ENCODE results near the gene GYS2. TPM values are rescaled to one million over a fixed set of nuclear protein-coding genes. Genes with fewer than 3 reads are reported as not detected.

GYS2 gene
- total RNA-seq, 4 donors from 2014 or later, result 0.22 to 0.39 TPM; not detected in 2

DNA sequence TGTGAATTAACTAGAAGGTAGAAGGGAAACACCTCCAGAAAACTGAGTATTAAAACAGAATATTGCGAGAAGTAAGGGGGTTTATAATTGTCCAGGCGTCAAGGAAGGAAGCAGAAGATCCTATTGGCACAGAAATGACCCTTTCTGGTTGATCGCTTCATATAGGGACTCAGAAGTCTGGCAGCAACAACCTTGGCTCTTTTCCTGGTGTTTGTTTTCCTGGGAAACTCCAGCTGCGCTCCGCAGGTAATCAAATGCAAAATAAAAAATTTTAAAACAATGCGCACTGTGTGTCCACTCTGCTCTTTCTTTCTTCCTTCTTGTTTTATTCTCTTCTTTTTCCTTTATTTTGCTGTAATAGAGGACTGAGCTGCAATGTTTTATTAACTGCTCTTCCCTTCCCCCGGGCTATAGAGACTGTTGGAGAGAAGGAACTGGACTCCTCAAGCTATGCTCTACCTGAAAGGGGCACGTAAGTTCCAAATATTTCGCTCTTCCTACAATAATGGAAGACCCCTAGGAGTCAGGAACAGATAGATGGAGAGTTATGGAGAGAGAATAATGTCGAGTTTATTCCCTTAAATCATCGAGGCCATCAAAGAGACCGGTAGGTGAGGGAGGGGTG is 77.8 kb downstream of the GYS2 start:
- no peak overlapping the region for H3K27ac ChIP-seq
- H3K9me3 ChIP-seq, result no peaks in the 10 kb centered on the region
- peaks cover 0 to 16% of the 10 kb centered on the region in 2 donors for H3K27me3 ChIP-seq
- TF ChIP-seq, protein P1, sequence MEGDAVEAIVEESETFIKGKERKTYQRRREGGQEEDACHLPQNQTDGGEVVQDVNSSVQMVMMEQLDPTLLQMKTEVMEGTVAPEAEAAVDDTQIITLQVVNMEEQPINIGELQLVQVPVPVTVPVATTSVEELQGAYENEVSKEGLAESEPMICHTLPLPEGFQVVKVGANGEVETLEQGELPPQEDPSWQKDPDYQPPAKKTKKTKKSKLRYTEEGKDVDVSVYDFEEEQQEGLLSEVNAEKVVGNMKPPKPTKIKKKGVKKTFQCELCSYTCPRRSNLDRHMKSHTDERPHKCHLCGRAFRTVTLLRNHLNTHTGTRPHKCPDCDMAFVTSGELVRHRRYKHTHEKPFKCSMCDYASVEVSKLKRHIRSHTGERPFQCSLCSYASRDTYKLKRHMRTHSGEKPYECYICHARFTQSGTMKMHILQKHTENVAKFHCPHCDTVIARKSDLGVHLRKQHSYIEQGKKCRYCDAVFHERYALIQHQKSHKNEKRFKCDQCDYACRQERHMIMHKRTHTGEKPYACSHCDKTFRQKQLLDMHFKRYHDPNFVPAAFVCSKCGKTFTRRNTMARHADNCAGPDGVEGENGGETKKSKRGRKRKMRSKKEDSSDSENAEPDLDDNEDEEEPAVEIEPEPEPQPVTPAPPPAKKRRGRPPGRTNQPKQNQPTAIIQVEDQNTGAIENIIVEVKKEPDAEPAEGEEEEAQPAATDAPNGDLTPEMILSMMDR (IDR thresholded peaks at IDR 0.05), result no peak
- TF ChIP-seq POLR2A (IDR thresholded peaks at IDR 0.05) (no peak), EP300 (IDR thresholded peaks at IDR 0.05) (no peak)
- DNase-seq (ENCODE audit: low spot score in 2 of 2), result no peak
- H3K4me3 ChIP-seq, result peak overlapping the region in 2 of 4 donors; percentile 47 to 62
- H3K36me3 ChIP-seq, result no peaks in the 10 kb centered on the region
- WGBS, 2 donors, result 43 to 49% methylated on average over 12 of the region's 12 CpGs
- H3K4me1 ChIP-seq, result peaks cover 0 to 19% (median 2%) of the 10 kb centered on the region in 4 donors

DNA sequence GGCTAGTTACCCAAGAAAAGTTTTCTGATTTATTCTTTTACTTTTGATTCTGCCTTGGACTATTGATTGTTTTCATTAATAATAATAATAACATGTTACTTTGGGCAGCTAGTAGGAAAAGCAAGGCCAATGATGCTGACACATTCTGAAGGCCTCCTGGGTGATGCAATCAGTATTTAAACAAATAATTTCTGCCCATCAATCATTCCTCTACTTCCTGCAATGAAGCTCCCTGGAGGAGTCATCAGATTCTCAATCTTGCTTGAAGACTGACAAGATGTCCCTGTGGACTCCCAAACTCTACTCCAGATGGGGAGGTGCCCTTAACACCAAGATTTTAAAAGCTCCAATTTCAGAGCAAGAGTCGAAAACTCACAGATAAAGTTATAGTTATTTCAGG is 78.6 kb downstream of the GYS2 start, which contains the start of gene SPX:
Gene SPX (plus strand): TSS at position 244 of the 400 bp plus-strand sequence. CDS start 177 bp downstream, outside the sequence.
- TF ChIP-seq EP300 (IDR thresholded peaks at IDR 0.05) (no peak), POLR2A (IDR thresholded peaks at IDR 0.05) (no peak)
- TF ChIP-seq, protein P1 (IDR thresholded peaks at IDR 0.05), result no peak
- H3K4me3 ChIP-seq, result peak within 1 kb of the TSS in 2 of 4 donors; percentile 47 to 62
- no peak within 1 kb of the TSS for H3K27ac ChIP-seq
- no peaks in the 10 kb centered on the region for H3K36me3 ChIP-seq
- DNase-seq (ENCODE audit: low spot score in 2 of 2), result no peak
- peaks cover 0 to 16% of the 10 kb centered on the region in 2 donors for H3K27me3 ChIP-seq
- 97 to 98% methylated on average over 1 of the region's 1 CpG for WGBS, 2 donors
- no peaks in the 10 kb centered on the region for H3K9me3 ChIP-seq
- peaks cover 0 to 19% (median 2%) of the 10 kb centered on the region in 4 donors for H3K4me1 ChIP-seq

DNA sequence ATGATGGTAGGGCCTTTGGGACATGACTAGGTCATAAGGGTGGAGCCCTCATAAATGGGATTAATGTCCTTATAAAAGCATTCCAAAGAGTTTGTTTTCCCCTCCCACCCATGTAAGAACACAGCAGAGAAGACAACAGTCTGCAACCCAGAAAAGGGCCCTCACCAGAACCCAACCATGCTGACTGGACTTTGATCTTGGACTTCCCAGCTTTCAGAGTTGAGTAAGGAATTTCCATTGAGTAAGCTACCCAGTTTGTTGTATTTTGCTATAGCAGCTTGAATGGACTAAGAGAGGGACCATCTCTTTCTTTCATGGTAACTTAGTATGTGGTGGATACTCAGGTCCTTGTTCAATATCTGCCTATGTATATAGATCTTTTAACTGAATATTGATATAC is 81.5 kb downstream of the GYS2 start:
- peaks cover 0 to 11% of the 10 kb centered on the region in 2 donors for H3K27me3 ChIP-seq
- H3K4me3 ChIP-seq, result no peak overlapping the region
- TF ChIP-seq POLR2A (IDR thresholded peaks at IDR 0.05), result no peak
- TF ChIP-seq, protein P1 (IDR thresholded peaks at IDR 0.05), result no peak
- no peak for TF ChIP-seq EP300 (IDR thresholded peaks at IDR 0.05)
- H3K27ac ChIP-seq, result no peak overlapping the region
- no peak for DNase-seq (ENCODE audit: low spot score in 2 of 2)
- peaks cover 0 to 11% (median 0%) of the 10 kb centered on the region in 3 donors for H3K36me3 ChIP-seq
- H3K4me1 ChIP-seq, result peaks cover 0 to 15% (median 2%) of the 10 kb centered on the region in 4 donors
- H3K9me3 ChIP-seq, result no peaks in the 10 kb centered on the region

DNA sequence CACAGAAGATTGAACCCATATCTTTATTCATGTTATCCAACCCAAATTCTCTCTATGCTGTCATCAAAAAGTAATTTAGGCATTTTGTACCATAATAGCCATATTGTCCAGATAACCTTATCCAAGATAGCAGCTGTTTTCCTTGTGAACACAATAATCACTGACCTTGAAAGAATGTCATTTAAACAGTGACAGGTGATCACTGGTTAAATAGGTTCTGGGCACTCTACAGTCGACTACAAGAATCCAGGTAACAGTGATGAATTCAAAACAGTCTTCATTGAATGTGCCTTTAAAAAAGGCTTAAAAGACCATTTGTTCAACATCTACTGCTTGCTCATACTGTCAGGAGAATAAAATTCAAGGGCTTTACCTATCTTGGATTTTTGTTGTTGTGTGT is 83.1 kb downstream of the GYS2 start:
- no peak for DNase-seq (ENCODE audit: low spot score in 2 of 2)
- Histone ChIP-seq H3K27ac (no peak overlapping the region), H3K27me3 (peaks cover 0 to under 1% of the 10 kb centered on the region in 2 donors), H3K4me3 (no peak overlapping the region), H3K4me1 (no peaks in the 10 kb centered on the region), H3K36me3 (peaks cover 0 to 11% (median 0%) of the 10 kb centered on the region in 3 donors), H3K9me3 (no peaks in the 10 kb centered on the region)
- TF ChIP-seq POLR2A (IDR thresholded peaks at IDR 0.05) (no peak), EP300 (IDR thresholded peaks at IDR 0.05) (no peak)
- TF ChIP-seq, protein P1 (IDR thresholded peaks at IDR 0.05), result no peak
- 62 to 64% methylated on average over 1 of the region's 1 CpG for WGBS, 2 donors

DNA sequence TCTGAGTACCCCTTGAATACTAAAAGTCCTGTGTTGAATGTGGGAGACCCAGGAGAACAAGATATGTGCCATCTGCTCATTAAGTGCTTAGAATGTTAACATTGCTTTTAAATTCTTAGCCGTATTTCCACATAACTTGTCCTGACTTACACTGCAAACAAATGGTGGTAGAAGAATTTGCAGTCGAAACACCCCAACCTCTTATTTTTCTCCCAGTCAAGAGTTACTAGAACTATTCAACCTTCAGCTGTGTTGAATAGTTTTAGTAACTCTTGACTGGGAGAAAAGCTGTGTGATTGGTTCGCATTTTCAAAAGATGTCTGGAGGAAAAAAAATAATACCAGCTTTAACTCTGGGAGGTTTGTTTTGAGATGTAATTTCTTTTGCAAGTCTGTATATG is 86.2 kb downstream of the GYS2 start:
- no peak for DNase-seq (ENCODE audit: low spot score in 2 of 2)
- no peaks in the 10 kb centered on the region for H3K27me3 ChIP-seq
- no peak overlapping the region for H3K27ac ChIP-seq
- TF ChIP-seq EP300 (IDR thresholded peaks at IDR 0.05) (no peak), POLR2A (IDR thresholded peaks at IDR 0.05) (no peak)
- TF ChIP-seq, protein P1 (IDR thresholded peaks at IDR 0.05), result no peak
- no peak overlapping the region for H3K4me3 ChIP-seq
- WGBS, 2 donors, result 91 to 96% methylated on average over 3 of the region's 3 CpGs
- H3K9me3 ChIP-seq, result no peaks in the 10 kb centered on the region
- H3K36me3 ChIP-seq, result peaks cover 0 to 32% (median 0%) of the 10 kb centered on the region in 3 donors
- H3K4me1 ChIP-seq, result no peaks in the 10 kb centered on the region

All from tibial nerve (tissue), 4 donors.